MCF 10A (cell line): Measurements from ENCODE around the gene CEP131. TPM values are rescaled to one million over a fixed set of nuclear protein-coding genes. Genes with fewer than 3 reads are reported as not detected.

ENCODE experiments used
- BruUV-seq: library from RNA; stranded (reverse); fragments of 400-500 nt; replicated peaks from 2 replicates; lab custom pipeline; 2021; lab: Mats Ljungman, UMichigan
- CTCF ChIA-PET: fragments of 300-600 bp; sonication (Branson Sonifier 250); formaldehyde crosslinking; extraction: SDS; loops from one replicate; lab custom pipeline; 2021; ENCODE audit warnings: antibody characterized with exemption, inconsistent platforms; lab: Yijun Ruan, JAX
- POLR2A ChIA-PET: fragments of 300-600, 350-650 bp; sonication (Branson Sonifier 250); formaldehyde crosslinking; extraction: SDS; loops from one replicate; lab custom pipeline; 2020; ENCODE audit warnings: antibody characterized with exemption, inconsistent platforms; lab: Yijun Ruan, JAX
- DNase-seq: peaks from one replicate; pipeline ENCODE4 v3.0.0-alpha.2; 2018; ENCODE audit not compliant: unreplicated experiment
- H3K27ac Mint-ChIP-seq: one replicate; pipeline ENCODE4 v1.8.0; 2022; ENCODE audit warnings: mild to moderate bottlenecking, low read depth, mixed read lengths; ENCODE audit not compliant: unreplicated experiment
- H3K27me3 Mint-ChIP-seq: one replicate; pipeline ENCODE4 v1.8.0; 2022; ENCODE audit warnings: mixed read lengths; ENCODE audit not compliant: insufficient read depth, unreplicated experiment
- H3K36me3 Mint-ChIP-seq: one replicate; pipeline ENCODE4 v1.8.0; 2022; ENCODE audit warnings: mild to moderate bottlenecking, moderate library complexity, mixed read lengths; ENCODE audit not compliant: insufficient read depth, unreplicated experiment
- H3K4me1 Mint-ChIP-seq: one replicate; pipeline ENCODE4 v1.8.0; 2022; ENCODE audit warnings: mixed read lengths; ENCODE audit not compliant: insufficient read depth, unreplicated experiment
- H3K4me3 Mint-ChIP-seq: one replicate; pipeline ENCODE4 v1.8.0; 2022; ENCODE audit warnings: mild to moderate bottlenecking, moderate library complexity, mixed read lengths; ENCODE audit not compliant: unreplicated experiment
- H3K9me3 Mint-ChIP-seq: one replicate; pipeline ENCODE4 v1.8.0; 2022; ENCODE audit warnings: mixed read lengths; ENCODE audit not compliant: unreplicated experiment
- intact Hi-C: fragments of 100-400 bp; cut with micrococcal nuclease; formaldehyde crosslinking; loops from 2 replicates; pipeline ENCODE4 v1.14.1; 2022
- total RNA-seq: library from RNA; stranded (reverse); gene quantifications from 2 replicates; pipeline ENCODE4 v1.2.3, GENCODE V29; 2022
- TF ChIP-seq, protein P1 (sequence below): fragments of 200-600 bp; IDR thresholded peaks from one replicate; pipeline ENCODE4 v1.8.0; 2022; ENCODE audit warnings: antibody characterized with exemption, mild to moderate bottlenecking; ENCODE audit not compliant: unreplicated experiment

CEP131 gene
- total RNA-seq, 1 experiment from 2014 or later: 9.5 TPM

DNA sequence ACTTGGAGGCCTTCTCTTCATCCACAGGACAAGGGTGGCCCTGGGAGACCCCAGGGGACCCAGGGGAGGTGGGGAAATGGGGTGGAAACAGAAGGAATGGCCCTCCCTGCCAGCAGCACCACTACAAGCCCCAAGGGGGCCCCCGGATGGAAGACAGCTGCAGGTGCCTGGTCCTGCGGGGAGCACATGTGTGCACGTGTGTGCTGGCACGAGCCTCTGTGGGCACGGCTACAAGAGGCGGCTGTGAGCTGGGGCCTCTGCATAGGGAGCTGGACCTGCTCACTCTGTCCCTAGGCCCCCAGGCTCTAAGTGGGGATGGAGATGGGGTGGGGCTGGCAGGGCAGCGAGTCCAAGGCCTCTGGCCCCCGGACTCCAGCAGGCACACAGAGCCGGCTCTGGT is 43.5 kb downstream of the CEP131 start:
- BruUV-seq: no TSS peak
- Mint-ChIP-seq H3K4me3 (no peak overlapping the region), H3K36me3 (no peaks in the 10 kb centered on the region), H3K4me1 (no peaks in the 10 kb centered on the region), H3K27ac (no peak overlapping the region), H3K9me3 (no peaks in the 10 kb centered on the region), H3K27me3 (peaks cover 6% of the 10 kb centered on the region)
- DNase-seq: no peak
- CTCF ChIA-PET: interaction anchor here (0.6 kb wide), 1 partner anchor 104 kb away, joined by 3 read pairs; no protein-coding TSS in a partner anchor
- TF ChIP-seq, protein P1, sequence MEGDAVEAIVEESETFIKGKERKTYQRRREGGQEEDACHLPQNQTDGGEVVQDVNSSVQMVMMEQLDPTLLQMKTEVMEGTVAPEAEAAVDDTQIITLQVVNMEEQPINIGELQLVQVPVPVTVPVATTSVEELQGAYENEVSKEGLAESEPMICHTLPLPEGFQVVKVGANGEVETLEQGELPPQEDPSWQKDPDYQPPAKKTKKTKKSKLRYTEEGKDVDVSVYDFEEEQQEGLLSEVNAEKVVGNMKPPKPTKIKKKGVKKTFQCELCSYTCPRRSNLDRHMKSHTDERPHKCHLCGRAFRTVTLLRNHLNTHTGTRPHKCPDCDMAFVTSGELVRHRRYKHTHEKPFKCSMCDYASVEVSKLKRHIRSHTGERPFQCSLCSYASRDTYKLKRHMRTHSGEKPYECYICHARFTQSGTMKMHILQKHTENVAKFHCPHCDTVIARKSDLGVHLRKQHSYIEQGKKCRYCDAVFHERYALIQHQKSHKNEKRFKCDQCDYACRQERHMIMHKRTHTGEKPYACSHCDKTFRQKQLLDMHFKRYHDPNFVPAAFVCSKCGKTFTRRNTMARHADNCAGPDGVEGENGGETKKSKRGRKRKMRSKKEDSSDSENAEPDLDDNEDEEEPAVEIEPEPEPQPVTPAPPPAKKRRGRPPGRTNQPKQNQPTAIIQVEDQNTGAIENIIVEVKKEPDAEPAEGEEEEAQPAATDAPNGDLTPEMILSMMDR: no peak
- intact Hi-C loops: no loop called here
- POLR2A ChIA-PET: interaction anchor here (0.7 to 1.0 kb wide), 2 partner anchors 26 to 44 kb away, joined by 3 read pairs; partner anchors contain the start of gene CEP131

GRCh38 chr17:81178136-81179091 is 44.4 kb downstream of the CEP131 start:
- no peaks in the 10 kb centered on the region for H3K27me3 Mint-ChIP-seq
- DNase-seq: no peak
- intact Hi-C loops: no loop called here
- no peaks in the 10 kb centered on the region for H3K4me1 Mint-ChIP-seq
- no peak overlapping the region for H3K27ac Mint-ChIP-seq
- H3K4me3 Mint-ChIP-seq: no peak overlapping the region
- H3K9me3 Mint-ChIP-seq: no peaks in the 10 kb centered on the region
- ChIA-PET CTCF (no interaction called here), POLR2A (interaction anchor here (0.7 to 1.0 kb wide), 2 partner anchors 25 to 45 kb away, joined by 3 read pairs; partner anchors contain the start of gene CEP131)
- no peaks in the 10 kb centered on the region for H3K36me3 Mint-ChIP-seq
- TF ChIP-seq, protein P1: no peak
- no TSS peak for BruUV-seq

- DNase-seq: no peak
- Mint-ChIP-seq H3K4me1 (no peaks in the 10 kb centered on the region), H3K27ac (no peak overlapping the region), H3K9me3 (no peaks in the 10 kb centered on the region), H3K27me3 (no peaks in the 10 kb centered on the region), H3K36me3 (no peaks in the 10 kb centered on the region), H3K4me3 (no peak overlapping the region)
- ChIA-PET POLR2A (no interaction called here), CTCF (interaction anchor here (0.6 to 0.7 kb wide), 2 partner anchors 55 to 81 kb away, joined by 3 read pairs; no protein-coding TSS in a partner anchor)
- TF ChIP-seq, protein P1: no peak
- no TSS peak for BruUV-seq
- intact Hi-C loops: no loop called here
Measured at GRCh38 chr17:81176666-81177065, 46.1 kb downstream of the CEP131 start.

DNA sequence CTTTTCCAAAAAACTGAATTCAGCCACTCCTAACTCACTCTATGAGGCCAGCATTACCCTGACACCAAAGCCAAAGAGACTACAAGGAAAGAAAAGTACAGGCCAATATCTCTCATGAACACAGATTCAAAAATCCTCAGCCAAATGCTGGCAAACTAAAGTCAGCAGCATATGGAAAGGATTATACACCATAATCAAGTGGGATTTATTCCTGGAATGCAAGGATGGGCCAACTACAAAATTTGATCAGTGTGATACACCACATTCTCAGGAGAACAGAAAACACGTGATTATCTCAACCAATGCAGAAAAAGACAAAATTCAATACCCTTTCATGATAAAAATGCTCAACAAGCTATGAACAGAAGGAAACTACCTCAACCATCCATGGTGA is 49.0 kb downstream of the CEP131 start:
- POLR2A ChIA-PET: interaction anchor here (0.7 kb wide), 1 partner anchor 31 kb away, joined by 3 read pairs; no protein-coding TSS in a partner anchor
- Mint-ChIP-seq H3K4me3 (no peak overlapping the region), H3K27ac (no peak overlapping the region), H3K4me1 (no peaks in the 10 kb centered on the region), H3K9me3 (no peaks in the 10 kb centered on the region), H3K36me3 (no peaks in the 10 kb centered on the region), H3K27me3 (no peaks in the 10 kb centered on the region)
- BruUV-seq: no TSS peak
- CTCF ChIA-PET: no interaction called here
- TF ChIP-seq, protein P1: no peak
- DNase-seq: no peak
- intact Hi-C loops: no loop called here
